C4-2B (cell line): ENCODE data around the gene ZNF567.

ENCODE experiments used
- CTCF ChIP-seq: fragments of 450-650 bp; conservative IDR thresholded peaks from 2 replicates; pipeline ENCODE4 v1.5.1; 2017; ENCODE audit warnings: mild to moderate bottlenecking
- ZFX ChIP-seq: fragments of 450-650 bp; IDR thresholded peaks from 2 replicates; pipeline ENCODE4 v1.6.1; 2017

GRCh38 chr19:36750066-36750691 lies 62.8 kb downstream of the ZNF567 start:
- TF ChIP-seq CTCF: no peak
- TF ChIP-seq ZFX: no peak
